AML-193 (cell line): ENCODE measurements around the gene PNMA8C.

Experiments
- DNase-seq, 2 experiments: peaks; one replicate each; lab custom pipeline; 2025; lab: John Stamatoyannopoulos, UW

PNMA8C gene

DNA sequence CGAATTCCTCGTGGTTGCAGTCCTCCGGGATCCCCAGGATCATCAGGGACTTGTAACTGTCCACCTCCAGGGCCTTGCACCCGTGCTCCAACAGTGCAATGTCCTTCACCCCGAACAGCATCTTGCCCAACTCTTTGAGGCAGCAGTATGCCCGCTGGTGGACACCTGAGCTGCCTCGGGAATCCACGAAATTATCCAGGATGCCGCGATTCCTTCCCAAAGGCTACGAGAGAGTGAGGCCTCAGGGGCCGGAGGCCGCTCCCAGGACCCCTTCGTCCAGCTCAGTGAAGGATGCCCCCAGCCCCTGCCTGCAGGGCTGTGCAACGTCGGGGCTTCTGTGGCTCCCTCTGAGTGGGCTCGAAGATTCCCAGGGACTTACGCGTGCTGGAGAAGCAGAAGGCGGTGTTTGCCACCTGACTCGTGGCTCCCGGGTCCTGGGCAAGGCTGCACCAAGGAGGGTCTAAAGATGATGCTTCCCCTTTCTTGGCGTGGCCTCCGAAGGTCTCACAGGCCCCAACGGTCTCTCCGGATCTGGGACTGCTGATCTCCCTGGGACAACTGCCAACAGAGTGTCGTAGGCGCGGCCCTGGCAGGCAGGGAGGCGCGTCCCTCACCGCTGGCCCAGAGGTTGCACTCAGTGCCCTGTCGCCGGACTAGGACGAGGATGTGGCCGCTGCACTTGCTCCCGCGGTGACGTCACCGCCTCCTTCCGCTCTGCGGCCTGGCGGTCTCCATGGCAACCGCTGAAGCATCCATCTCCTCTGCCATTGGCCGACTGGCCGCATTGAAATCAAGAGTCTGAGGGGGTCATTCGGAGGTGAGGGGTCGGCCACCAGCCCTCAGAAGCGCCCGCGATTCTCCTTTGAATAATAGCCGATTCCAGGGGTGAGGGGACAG is at the start of gene PNMA8C:
Gene PNMA8C, minus strand, starts transcription at position 698 of the 897 bp plus-strand sequence. Its CDS starts 577 bp downstream, at position 121.
- DNase-seq, result no peak

DNA sequence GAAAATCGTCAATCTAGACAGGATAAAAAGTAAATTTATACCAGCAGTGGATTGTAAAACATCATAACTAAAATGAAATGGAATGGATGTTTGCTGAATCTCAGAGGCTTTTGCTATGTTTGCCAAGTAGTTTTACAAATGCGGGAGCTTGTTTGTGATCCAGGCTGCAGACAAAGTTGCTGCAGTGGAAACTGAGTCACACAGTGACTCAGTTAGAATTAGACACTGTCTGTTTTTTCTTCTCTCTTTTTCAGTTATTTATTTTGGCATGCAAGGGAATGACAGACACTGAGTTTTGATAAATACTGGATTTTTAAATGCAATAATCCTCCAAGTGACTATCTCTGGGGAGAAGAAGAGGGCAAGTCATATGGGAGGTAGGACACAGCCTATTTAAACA is 47.2 kb upstream of the PNMA8C start:
- no peak for DNase-seq

DNA sequence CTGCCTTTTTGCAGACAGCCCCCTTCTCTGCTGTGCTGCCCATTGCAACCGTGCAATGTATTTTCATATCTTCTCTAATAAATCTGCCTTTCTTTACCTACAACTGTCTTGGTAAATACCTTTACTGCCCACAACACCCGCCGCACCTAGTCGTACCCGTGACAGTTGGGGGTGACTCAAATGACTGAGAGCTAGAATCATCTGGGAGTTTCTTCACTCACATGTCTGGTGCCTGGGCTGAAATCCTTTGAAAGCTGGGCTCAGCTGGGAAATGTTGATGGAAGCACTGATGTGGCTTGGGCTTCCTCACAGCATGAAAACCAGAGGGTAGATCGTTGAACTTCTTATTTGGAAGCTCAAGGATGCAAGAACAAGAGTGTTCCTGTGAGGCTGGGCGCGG is 45.5 kb upstream of the PNMA8C start:
- no peak for DNase-seq

- no peak for DNase-seq
These were observed 43.9 kb upstream of the PNMA8C start for GRCh38 chr19:46472592-46472991.

- no peak for DNase-seq
These were observed 43.2 kb upstream of the PNMA8C start for GRCh38 chr19:46471811-46472543.

DNA sequence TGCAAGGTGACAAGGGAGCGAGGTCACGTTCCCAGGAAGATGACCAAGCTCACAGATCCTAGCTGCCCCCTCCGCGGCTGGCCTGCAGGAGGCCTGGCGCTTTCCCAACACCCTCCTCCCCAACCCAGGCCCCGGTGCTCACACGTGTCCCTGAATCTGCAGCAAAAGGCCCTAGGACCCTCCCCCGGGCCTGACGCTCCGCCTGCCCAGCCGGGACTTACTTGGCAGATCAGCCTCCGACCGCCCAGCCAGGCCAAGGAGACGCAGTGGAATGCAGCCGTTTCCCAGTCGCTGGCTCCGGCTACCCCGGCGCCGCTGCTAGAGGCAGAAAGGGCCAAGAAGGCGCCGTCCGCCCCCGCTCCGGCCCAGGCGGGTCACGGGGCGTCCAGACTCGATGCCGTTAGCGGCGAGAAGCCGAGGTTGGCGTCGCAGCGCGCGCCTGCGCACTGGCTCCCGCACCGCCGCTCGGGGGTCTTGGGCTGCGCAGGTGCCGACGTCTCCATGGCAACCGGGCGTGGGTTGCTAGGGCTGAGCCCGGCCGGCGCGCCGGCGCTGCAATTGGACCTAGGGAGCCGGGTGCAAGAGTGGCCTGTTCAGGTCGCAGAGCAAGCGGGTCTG is 42.5 kb upstream of the PNMA8C start, which contains the start of gene PNMA8A:
Gene PNMA8A, minus strand, starts transcription at position 448 of the 618 bp plus-strand sequence. CDS start 528 bp downstream, outside the sequence.
- DNase-seq, result no peak

DNA sequence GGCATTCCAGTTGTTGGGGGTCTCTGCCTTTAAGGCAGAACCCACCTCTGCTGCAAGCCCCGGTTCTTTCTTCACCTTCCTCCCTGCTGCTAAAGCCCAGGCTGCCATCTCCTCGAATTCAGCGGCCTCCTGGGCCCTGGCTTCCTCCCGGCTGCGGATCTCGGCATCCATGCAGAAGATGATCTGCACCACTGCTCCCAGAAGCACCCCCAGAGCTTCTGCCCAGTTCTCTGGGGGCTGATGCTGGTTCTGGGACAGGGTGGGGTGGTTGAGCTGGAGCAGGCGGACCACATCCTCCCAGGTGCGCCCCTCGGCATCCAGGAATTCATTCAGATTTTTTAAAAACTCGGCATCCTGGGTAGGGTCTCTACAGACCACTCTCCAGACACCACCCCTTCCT is 41.6 kb upstream of the PNMA8C start:
- no peak for DNase-seq

DNA sequence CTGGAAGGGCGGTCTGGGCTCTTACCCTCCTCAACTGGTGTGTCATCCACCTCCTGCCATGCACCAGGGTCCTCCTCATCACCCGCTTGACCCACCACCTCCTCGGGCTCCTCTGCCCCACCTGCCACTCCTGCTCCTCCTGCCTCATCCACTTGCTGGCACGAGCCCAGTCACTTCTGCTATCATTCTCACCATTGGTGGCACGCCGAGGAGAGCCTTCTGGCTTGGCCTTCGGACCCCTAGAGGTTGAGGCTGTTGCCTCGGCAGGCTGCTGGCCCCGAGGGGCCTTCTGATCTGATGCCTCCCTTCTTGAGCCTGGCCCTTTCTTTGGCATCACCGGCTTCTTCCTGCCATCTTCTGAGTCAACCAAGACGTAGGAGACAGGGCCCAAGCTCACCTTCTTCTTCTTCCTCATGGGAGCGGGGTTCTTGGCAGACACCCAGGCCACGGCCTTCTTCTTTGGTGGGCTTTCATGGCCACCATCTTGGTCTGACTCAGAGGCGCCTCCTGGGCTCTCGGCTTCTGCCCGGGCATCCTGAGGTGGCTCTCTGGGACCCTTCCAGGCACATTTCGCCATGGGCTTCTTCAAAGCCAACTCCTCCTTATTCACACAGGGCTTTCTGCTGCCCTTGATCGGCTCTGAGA is 40.9 kb upstream of the PNMA8C start:
- no peak for DNase-seq

GRCh38 chr19:46466536-46467196 is 37.9 kb upstream of the PNMA8C start:
- no peak for DNase-seq

GRCh38 chr19:46463516-46463915 is 34.8 kb upstream of the PNMA8C start:
- no peak for DNase-seq

- no peak for DNase-seq
These were observed 32.8 kb upstream of the PNMA8C start for GRCh38 chr19:46461537-46461936.

GRCh38 chr19:46460981-46461380 is 32.2 kb upstream of the PNMA8C start:
- DNase-seq, result no peak

DNA sequence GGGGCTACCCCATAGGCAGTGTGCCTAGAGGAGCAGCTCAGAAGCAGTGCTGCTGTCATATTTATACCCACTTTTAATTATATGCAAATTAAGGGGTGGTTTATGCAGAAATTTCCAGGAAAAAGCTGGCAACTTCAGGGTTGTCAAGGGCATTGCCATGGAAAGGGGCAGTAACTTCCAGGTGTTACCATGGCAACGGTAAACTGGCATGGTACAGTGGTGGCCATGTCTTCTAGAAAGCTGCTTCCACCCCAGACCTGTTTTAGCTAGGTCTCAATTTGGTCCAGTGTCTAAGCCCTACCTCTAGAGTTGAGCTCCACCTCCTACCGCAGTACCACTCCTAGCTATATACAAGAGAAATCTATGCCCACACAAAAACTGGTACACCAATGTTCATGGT is 31.3 kb upstream of the PNMA8C start:
- DNase-seq, result no peak

DNA sequence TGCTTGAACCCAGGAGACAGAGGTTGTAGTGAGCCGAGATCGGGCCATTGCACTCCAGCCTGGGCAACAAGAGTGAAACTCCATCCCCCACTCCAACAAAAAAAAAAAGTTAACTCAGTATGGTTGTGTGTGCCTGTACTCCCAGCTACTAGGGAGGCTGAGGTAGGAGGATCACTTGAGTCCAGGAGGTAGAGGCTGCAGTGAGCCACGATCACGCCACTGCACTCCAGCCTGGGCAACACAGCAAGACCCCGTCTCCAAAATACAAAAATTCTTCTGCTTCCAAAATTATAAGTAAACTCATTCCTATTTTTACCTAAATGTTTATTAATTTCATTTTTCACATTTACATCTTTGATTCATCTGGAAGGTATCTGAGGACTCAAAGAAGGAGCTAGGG is 28.2 kb upstream of the PNMA8C start:
- DNase-seq, result no peak

- no peak for DNase-seq
These were observed 25.5 kb upstream of the PNMA8C start for GRCh38 chr19:46454244-46454643.

DNA sequence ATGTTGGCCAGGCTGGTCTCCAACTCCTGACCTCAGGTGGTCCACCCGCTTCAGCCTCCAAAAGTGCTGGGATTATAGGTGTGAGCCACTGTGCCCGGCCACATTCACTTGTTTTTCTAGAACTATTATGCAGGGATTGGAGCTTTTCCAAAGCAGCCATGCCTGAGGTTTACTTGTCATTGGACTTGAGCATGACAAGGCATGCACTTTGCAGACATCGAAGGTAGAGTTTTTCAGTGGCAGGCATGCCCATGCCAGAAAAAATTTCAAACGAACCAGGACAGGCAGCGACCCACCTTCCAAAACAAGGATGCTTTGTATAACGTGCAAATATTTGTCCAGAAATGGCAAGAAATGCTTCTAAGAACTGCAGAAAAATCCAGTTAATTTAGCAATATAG is 24.9 kb upstream of the PNMA8C start:
- DNase-seq, result no peak

- DNase-seq, result no peak
These were observed 23.4 kb upstream of the PNMA8C start for GRCh38 chr19:46452186-46452585.

DNA sequence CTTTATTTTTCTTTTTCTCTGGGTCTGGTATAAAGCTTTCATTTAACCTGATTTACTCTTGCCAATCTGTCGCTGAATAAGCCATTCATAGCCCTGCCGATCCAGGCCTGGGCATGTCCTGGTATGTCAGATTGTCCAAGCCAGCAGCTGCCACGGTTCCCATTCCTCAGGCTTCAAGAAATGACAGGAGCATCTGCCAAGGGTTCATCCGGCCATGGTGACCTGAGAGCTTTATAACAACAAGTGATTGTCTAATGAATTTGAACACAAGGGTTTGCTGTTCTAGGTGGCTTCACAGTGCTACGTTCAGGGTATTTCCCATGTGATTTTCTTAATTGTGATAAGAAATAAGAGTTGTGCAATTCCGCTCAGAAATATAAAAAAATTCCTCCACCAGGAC is 22.6 kb upstream of the PNMA8C start:
- no peak for DNase-seq

DNA sequence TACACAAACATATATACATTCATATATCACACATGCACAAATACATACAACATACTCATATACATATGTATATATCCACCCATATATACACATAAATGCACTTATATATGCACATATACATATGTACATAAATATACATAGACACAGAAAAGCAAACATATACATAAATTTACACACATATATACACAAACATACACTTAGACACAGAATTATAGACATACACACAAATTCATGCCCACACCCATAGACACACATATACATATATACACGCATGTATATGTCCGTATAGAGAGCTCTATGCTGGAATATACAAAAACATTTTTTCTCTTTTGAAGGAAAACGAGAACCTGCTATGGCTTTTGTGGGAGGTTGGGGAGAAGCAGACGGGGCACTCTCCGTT is 22.0 kb upstream of the PNMA8C start:
- DNase-seq, result no peak

GRCh38 chr19:46449228-46449627 is 20.5 kb upstream of the PNMA8C start:
- DNase-seq, result no peak

- DNase-seq, result no peak
These were observed 19.9 kb upstream of the PNMA8C start for GRCh38 chr19:46448601-46449000.

GRCh38 chr19:46447824-46448223 is 19.1 kb upstream of the PNMA8C start:
- DNase-seq, result no peak
